Karpas-422 (cell line): Measurements from ENCODE around the gene GLIS1. TPM values are rescaled to one million over a fixed set of nuclear protein-coding genes. Genes with fewer than 3 reads are reported as not detected.

Source experiments
- DNase-seq: peaks from one replicate; pipeline ENCODE4 v3.0.0-alpha.2; 2015
- H2AFZ ChIP-seq: fragments of 200-600 bp; sonication (generic); 2 replicates; pipeline ENCODE4 v1.6.1; 2014; ENCODE audit warnings: antibody characterized with exemption, low read length, mixed read lengths
- H3K27ac ChIP-seq: fragments of 200-600 bp; sonication (generic); 2 replicates; pipeline ENCODE4 v1.5.1; 2014; ENCODE audit warnings: mild to moderate bottlenecking, low read length, moderate library complexity
- H3K27me3 ChIP-seq: fragments of 200-600 bp; sonication (generic); 2 replicates; pipeline ENCODE4 v1.6.1; 2014; ENCODE audit warnings: low read length, mixed read lengths
- H3K36me3 ChIP-seq: fragments of 200-600 bp; sonication (generic); 2 replicates; pipeline ENCODE4 v1.6.1; 2014; ENCODE audit warnings: low read length, mixed read lengths; ENCODE audit not compliant: insufficient read depth
- H3K4me1 ChIP-seq: fragments of 200-600 bp; sonication (generic); 2 replicates; pipeline ENCODE4 v1.6.1; 2014; ENCODE audit warnings: mild to moderate bottlenecking, low read length, mixed read lengths
- H3K4me2 ChIP-seq: fragments of 200-600 bp; sonication (generic); 2 replicates; pipeline ENCODE4 v1.6.1; 2014; ENCODE audit warnings: low read length, low read depth, mild to moderate bottlenecking; ENCODE audit not compliant: poor library complexity, severe bottlenecking
- H3K4me3 ChIP-seq: fragments of 200-600 bp; sonication (generic); 2 replicates; pipeline ENCODE4 v1.5.1; 2014; ENCODE audit warnings: mild to moderate bottlenecking, antibody characterized with exemption, low read length, mixed read lengths
- H3K79me2 ChIP-seq: fragments of 200-600 bp; sonication (generic); 2 replicates; pipeline ENCODE4 v1.6.1; 2014; ENCODE audit warnings: mild to moderate bottlenecking, low read length, mixed read lengths
- H3K9ac ChIP-seq: fragments of 200-600 bp; sonication (generic); 2 replicates; pipeline ENCODE4 v1.6.0; 2014; ENCODE audit warnings: low read length
- H3K9me2 ChIP-seq: fragments of 200-600 bp; sonication (generic), shearing (Covaris generic); replicated peaks from 2 replicates; pipeline ENCODE4 v1.6.0; 2014; ENCODE audit warnings: mild to moderate bottlenecking, low read length, moderate library complexity; ENCODE audit not compliant: insufficient read depth
- H3K9me3 ChIP-seq: fragments of 300-700, 200-600 bp; sonication (generic); 2 replicates; pipeline ENCODE4 v1.6.1; 2014; ENCODE audit warnings: low read length, mixed read lengths
- H4K20me1 ChIP-seq: fragments of 200-600 bp; sonication (generic); 2 replicates; pipeline ENCODE4 v1.6.1; 2014; ENCODE audit warnings: mild to moderate bottlenecking, antibody characterized with exemption, low read length, low read depth; ENCODE audit not compliant: insufficient read depth
- total RNA-seq: library from RNA; depleted of rRNA; stranded (reverse); fragments of >200 nt; shearing (Covaris generic); gene quantifications from 2 replicates; pipeline ENCODE4 v1.2.3, GENCODE V29; 2014; ENCODE audit warnings: low replicate concordance

The GLIS1 gene
- total RNA-seq, 1 experiment from 2014 or later, result not detected

DNA sequence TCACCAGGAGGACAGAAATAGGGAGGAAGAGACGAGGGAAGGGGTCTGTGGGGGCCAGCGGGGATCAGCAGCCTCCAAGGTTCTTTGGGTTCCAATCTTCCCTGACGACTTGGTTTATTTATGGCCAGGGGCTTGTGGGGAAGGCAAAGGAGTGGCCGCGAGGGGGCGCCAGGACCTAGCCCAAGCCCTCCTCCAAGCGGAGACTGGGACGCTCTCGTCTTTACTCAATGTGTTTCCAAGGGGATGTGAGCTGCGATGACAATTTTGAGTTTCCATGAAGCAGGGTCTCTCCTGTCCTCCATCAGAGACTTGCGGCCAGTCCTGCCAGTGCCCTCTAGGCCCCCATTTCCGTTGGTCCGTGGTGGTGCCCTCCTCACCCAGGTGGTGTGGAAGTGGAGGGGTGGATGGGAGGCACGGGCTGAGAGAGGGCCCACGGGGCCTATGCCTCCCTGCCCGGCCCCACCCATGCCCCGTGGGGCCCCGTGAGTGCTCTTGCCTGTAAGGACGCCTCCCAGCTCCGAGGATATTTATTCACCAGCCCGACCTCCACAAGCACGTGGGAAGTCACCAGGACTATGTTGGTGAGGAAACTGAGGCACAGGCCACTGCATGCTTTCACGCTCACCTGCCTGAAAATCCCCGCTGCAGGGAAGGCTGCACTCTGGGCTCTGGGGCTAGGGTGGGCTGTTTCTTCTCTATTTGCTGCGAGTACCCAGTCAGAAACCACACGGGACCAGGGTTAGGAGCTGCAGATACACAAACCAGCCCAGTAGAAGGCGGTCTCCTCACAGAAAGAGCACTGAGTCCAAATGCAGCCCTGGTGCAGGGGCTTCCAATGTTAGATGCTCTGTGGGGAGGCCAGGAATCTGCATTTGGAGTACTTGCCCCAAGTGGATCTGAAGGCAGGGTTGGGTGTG is 253.2 kb downstream of the GLIS1 start:
- Histone ChIP-seq H3K27ac (no peak overlapping the region), H2AFZ (no peak overlapping the region), H3K27me3 (no peaks in the 10 kb centered on the region), H3K4me2 (no peak overlapping the region), H3K79me2 (no peaks in the 10 kb centered on the region), H3K9ac (no peak overlapping the region), H4K20me1 (peaks cover 6% of the 10 kb centered on the region), H3K9me3 (no peaks in the 10 kb centered on the region), H3K4me1 (peaks cover 4% of the 10 kb centered on the region; the same call in 1 of the 2 replicates), H3K4me3 (no peak overlapping the region), H3K9me2 (no peaks in the 10 kb centered on the region), H3K36me3 (no peaks in the 10 kb centered on the region)
- DNase-seq, result peak; percentile 90

DNA sequence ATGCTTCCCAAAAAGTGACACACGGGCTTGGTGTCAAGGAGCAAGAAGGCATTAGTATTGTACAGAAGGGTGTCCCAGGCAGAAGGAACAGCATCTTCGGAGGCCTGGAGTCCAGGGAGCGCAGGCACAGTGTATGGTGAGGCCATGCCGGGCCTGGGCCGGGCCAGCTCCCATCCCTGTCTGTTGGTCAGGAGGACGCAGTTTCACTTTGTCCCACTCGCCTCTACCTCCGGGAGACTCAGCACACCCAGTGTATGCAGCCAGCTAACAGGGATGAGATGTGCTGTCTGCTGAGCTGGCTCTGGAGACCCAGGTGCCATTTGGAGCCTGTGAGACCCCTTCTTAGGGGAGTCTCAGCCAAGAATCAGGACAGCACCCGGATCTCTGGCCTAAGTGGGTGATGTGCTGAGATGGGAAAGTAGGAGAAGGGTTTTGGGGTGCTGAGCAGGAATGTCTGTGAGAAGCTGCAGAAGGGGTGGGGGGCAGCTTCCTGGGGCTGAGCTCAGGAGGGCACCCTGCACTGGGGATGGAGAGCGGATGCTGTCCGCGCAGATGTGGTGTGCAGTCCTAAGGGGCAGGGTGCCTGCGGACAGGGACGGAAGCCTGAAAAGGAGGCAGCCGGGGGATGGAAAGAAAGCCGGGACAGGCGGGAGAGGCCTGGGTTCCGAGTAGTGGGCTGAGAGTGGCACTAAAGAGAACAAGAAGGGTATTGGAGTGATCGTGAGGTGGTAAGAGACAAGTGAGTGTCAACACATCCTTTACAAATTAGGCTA is 254.1 kb downstream of the GLIS1 start:
- Histone ChIP-seq H3K9me3 (no peaks in the 10 kb centered on the region), H3K27me3 (no peaks in the 10 kb centered on the region), H2AFZ (no peak overlapping the region), H3K36me3 (no peaks in the 10 kb centered on the region), H3K27ac (no peak overlapping the region), H3K4me2 (no peak overlapping the region), H3K4me3 (no peak overlapping the region), H3K79me2 (no peaks in the 10 kb centered on the region), H4K20me1 (peaks cover 6% of the 10 kb centered on the region), H3K4me1 (peaks cover 4% of the 10 kb centered on the region; the same call in 1 of the 2 replicates), H3K9ac (no peak overlapping the region), H3K9me2 (no peaks in the 10 kb centered on the region)
- no peak for DNase-seq

DNA sequence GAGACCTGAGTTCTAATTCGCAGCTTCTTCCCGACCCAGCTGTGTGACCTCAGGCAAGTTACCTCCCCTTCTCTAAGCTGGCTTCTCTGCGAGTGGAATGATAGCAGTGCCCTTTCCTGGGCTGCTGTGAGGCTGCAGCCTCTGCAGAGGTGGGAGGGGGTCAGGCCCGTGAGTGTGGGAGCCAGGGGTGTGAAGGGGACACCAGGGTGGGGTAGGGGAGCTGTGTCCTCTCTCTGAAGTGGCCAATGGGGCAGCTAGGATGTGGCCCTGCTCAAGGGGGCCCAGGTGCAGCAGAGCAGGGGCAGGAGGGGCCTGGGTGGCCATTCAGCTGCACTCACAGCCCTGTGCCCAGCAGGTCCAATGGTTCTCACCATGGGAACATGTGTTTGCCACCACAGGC is 255.3 kb downstream of the GLIS1 start:
- no peak overlapping the region for H3K9ac ChIP-seq
- no peak overlapping the region for H3K4me3 ChIP-seq
- H3K27me3 ChIP-seq, result no peaks in the 10 kb centered on the region
- H3K27ac ChIP-seq, result no peak overlapping the region
- no peaks in the 10 kb centered on the region for H3K36me3 ChIP-seq
- no peaks in the 10 kb centered on the region for H3K79me2 ChIP-seq
- no peaks in the 10 kb centered on the region for H3K9me2 ChIP-seq
- peaks cover 4% of the 10 kb centered on the region; the same call in 1 of the 2 replicates for H3K4me1 ChIP-seq
- H3K4me2 ChIP-seq, result no peak overlapping the region
- no peaks in the 10 kb centered on the region for H3K9me3 ChIP-seq
- H2AFZ ChIP-seq, result no peak overlapping the region
- H4K20me1 ChIP-seq, result peaks cover 6% of the 10 kb centered on the region
- DNase-seq, result no peak

DNA sequence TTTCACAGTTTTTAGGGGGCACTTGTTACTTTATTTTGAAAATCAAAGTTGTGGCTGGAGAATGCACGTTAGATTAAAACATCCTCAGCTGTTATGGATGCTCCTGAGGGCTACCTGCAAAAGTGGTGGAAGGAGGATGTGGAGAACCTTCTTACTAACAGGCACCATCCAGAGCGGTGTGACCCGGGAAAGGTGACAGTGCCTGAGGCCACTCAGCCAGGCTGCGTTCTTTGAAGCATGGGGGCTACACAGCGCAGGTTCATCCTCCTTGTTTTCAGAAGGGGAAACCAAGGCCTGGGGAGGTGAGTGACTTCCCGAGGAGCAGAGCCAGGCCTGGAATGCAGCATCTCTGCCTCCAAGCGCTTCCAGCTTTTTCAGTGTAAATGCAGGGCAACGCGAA is 255.8 kb downstream of the GLIS1 start:
- Histone ChIP-seq H3K4me2 (no peak overlapping the region), H3K9me3 (no peaks in the 10 kb centered on the region), H2AFZ (no peak overlapping the region), H4K20me1 (peaks cover 6% of the 10 kb centered on the region), H3K9ac (no peak overlapping the region), H3K9me2 (no peaks in the 10 kb centered on the region), H3K4me1 (peaks cover 4% of the 10 kb centered on the region; the same call in 1 of the 2 replicates), H3K36me3 (no peaks in the 10 kb centered on the region), H3K4me3 (no peak overlapping the region), H3K27me3 (no peaks in the 10 kb centered on the region), H3K27ac (no peak overlapping the region), H3K79me2 (no peaks in the 10 kb centered on the region)
- no peak for DNase-seq

DNA sequence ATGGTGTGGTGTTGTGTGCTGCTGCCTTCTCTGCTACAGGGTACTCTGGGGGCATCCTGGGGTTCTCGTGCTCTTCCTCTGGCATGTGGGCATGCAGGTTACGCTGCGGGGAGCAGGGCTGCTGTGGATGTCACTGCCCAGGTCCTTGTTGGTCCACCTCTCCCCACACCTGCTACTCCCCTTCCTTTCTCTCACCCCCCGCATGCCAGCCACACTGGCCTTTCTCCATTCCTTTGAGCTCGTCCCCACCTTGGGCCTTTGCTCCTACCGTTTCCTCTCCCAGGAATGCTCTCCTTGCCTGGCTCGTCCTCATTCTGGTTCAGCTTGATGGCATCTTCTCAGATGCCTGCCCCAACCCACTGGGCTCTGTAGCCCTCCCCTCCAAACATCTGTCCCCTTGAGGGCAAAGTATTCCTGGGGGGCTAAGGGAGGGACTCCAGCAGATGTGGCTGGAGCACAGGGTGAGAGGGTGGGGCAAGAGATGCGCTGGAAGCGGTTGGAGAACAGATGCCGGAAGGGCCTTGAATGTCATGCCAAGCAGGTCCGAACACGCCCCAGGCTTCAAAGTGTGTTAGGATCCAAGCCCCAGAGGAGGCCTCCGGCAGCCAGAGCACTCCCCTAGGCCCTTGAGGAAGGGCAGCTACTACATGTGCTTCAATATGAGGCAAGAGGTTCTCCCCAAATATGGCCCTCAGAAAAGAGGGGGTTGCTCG is 256.4 kb downstream of the GLIS1 start:
- H3K79me2 ChIP-seq, result no peaks in the 10 kb centered on the region
- H4K20me1 ChIP-seq, result peaks cover 6% of the 10 kb centered on the region
- H3K4me3 ChIP-seq, result no peak overlapping the region
- DNase-seq, result no peak
- no peaks in the 10 kb centered on the region for H3K36me3 ChIP-seq
- no peak overlapping the region for H3K27ac ChIP-seq
- no peak overlapping the region for H3K4me2 ChIP-seq
- no peak overlapping the region for H2AFZ ChIP-seq
- H3K9ac ChIP-seq, result no peak overlapping the region
- H3K9me2 ChIP-seq, result no peaks in the 10 kb centered on the region
- no peaks in the 10 kb centered on the region for H3K9me3 ChIP-seq
- H3K4me1 ChIP-seq, result peaks cover 4% of the 10 kb centered on the region; the same call in 1 of the 2 replicates
- no peaks in the 10 kb centered on the region for H3K27me3 ChIP-seq

DNA sequence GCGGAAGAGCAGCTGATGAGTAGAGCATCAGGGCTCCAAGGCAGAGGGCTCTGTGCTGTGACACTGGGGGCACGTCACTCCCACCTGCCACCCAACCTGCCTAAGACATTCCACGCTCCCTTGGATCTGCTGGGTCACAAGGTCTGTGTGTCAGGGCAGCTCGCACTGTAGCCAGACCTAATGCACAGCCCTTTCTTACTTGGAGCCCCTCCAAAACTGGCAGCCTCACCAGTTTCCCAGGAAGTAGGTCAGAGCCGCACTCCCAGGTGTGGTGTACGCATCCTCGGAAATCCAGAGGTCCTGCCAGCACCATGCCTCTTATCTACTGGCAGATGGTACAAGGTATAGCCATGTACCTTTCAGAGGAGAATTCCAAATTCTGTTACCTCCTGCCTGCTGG is 257.5 kb downstream of the GLIS1 start:
- Histone ChIP-seq H3K9me2 (no peaks in the 10 kb centered on the region), H3K79me2 (no peaks in the 10 kb centered on the region), H3K9me3 (no peaks in the 10 kb centered on the region), H2AFZ (no peak overlapping the region), H3K4me3 (no peak overlapping the region), H3K4me1 (peaks cover 4% of the 10 kb centered on the region; the same call in 1 of the 2 replicates), H3K27me3 (no peaks in the 10 kb centered on the region), H3K36me3 (no peaks in the 10 kb centered on the region), H3K9ac (no peak overlapping the region), H3K4me2 (no peak overlapping the region), H3K27ac (no peak overlapping the region), H4K20me1 (peaks cover 6% of the 10 kb centered on the region)
- DNase-seq, result no peak

DNA sequence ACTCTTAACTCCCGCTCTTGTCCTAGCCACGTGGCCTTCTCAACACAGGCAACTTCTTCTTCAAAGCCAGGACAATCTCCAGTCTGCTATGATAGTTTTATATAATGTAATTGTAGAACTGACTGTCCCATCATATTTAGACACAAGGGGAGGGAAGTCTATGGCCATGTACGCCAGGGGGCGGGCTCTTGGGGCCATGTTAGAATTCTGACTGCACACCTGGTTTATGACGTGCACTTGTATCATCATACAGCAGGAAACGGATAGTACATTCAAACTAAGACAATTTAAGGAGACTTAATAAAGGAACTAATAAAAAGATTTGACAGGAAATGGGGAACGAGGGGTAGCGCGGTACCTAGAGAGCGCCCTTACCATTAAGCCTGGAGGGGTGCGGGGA is 258.3 kb downstream of the GLIS1 start:
- H3K36me3 ChIP-seq, result no peaks in the 10 kb centered on the region
- no peaks in the 10 kb centered on the region for H3K27me3 ChIP-seq
- H3K9me2 ChIP-seq, result no peaks in the 10 kb centered on the region
- no peak overlapping the region for H3K4me2 ChIP-seq
- no peaks in the 10 kb centered on the region for H3K79me2 ChIP-seq
- H3K4me3 ChIP-seq, result no peak overlapping the region
- no peak overlapping the region for H3K9ac ChIP-seq
- no peak overlapping the region for H2AFZ ChIP-seq
- peaks cover 4% of the 10 kb centered on the region; the same call in 1 of the 2 replicates for H3K4me1 ChIP-seq
- H4K20me1 ChIP-seq, result peaks cover 1% of the 10 kb centered on the region
- DNase-seq, result peak; percentile 52
- H3K27ac ChIP-seq, result no peak overlapping the region
- no peaks in the 10 kb centered on the region for H3K9me3 ChIP-seq

DNA sequence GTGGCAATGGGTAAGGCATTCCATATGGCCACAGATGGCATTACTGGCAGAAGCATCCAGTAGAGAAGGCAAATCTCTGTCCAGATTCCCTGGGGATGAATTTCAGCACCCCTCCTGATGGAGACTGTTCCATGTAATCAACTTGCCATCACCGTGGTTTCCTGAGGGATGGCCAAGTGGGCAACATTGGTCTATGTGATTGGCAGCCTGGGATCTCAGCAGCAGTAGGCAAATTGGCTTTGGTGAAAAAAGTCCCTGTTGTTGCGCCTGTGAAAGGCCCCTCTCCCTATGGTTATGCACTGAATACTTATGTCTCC is 260.5 kb downstream of the GLIS1 start:
- H3K4me3 ChIP-seq, result no peak overlapping the region
- no peak overlapping the region for H3K9ac ChIP-seq
- no peaks in the 10 kb centered on the region for H3K9me2 ChIP-seq
- no peaks in the 10 kb centered on the region for H3K4me1 ChIP-seq
- H3K36me3 ChIP-seq, result no peaks in the 10 kb centered on the region
- H4K20me1 ChIP-seq, result no peaks in the 10 kb centered on the region
- no peak overlapping the region for H2AFZ ChIP-seq
- H3K27me3 ChIP-seq, result no peaks in the 10 kb centered on the region
- H3K9me3 ChIP-seq, result no peaks in the 10 kb centered on the region
- DNase-seq, result no peak
- H3K4me2 ChIP-seq, result no peak overlapping the region
- no peaks in the 10 kb centered on the region for H3K79me2 ChIP-seq
- H3K27ac ChIP-seq, result no peak overlapping the region
